ENCODE data around the gene SHFL.

The SHFL gene

GRCh38 chr19:10116866-10117616 lies 30.9 kb downstream of the SHFL start:
- no peak for ATAC-seq
- TF ChIP-seq TCF4 (CRISPR knock-in tag; IDR thresholded peaks at IDR 0.05; ENCODE audit: borderline replicate concordance) (no peak), RARB (CRISPR knock-in tag; IDR thresholded peaks at IDR 0.05) (no peak), TSHZ2 (CRISPR knock-in tag; IDR thresholded peaks at IDR 0.05) (no peak), GLIS3 (CRISPR knock-in tag; IDR thresholded peaks at IDR 0.05) (no peak), PPARA (CRISPR knock-in tag; IDR thresholded peaks at IDR 0.05; ENCODE audit: borderline replicate concordance) (no peak), ARNTL (CRISPR knock-in tag; IDR thresholded peaks at IDR 0.05; ENCODE audit: borderline replicate concordance, low read depth) (no peak), ISL1 (CRISPR knock-in tag; IDR thresholded peaks at IDR 0.05) (no peak), CREB5 (CRISPR knock-in tag; IDR thresholded peaks at IDR 0.05; ENCODE audit: low read depth) (no peak), TOX (CRISPR knock-in tag; IDR thresholded peaks at IDR 0.05; ENCODE audit: borderline replicate concordance) (no peak), ZNF70 (CRISPR knock-in tag; IDR thresholded peaks at IDR 0.05) (no peak), ZFP3 (CRISPR knock-in tag; IDR thresholded peaks at IDR 0.05) (no peak), ZC3H10 (CRISPR knock-in tag; IDR thresholded peaks at IDR 0.05) (no peak), SNAI2 (CRISPR knock-in tag; IDR thresholded peaks at IDR 0.05) (no peak)
- TF ChIP-seq, protein P1, sequence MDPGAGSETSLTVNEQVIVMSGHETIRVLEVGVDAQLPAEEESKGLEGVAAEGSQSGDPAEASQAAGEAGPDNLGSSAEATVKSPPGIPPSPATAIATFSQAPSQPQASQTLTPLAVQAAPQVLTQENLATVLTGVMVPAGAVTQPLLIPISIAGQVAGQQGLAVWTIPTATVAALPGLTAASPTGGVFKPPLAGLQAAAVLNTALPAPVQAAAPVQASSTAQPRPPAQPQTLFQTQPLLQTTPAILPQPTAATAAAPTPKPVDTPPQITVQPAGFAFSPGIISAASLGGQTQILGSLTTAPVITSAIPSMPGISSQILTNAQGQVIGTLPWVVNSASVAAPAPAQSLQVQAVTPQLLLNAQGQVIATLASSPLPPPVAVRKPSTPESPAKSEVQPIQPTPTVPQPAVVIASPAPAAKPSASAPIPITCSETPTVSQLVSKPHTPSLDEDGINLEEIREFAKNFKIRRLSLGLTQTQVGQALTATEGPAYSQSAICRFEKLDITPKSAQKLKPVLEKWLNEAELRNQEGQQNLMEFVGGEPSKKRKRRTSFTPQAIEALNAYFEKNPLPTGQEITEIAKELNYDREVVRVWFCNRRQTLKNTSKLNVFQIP (CRISPR knock-in tag; IDR thresholded peaks at IDR 0.05; ENCODE audit: borderline replicate concordance, low read depth): no peak
- TF ChIP-seq, protein P2, sequence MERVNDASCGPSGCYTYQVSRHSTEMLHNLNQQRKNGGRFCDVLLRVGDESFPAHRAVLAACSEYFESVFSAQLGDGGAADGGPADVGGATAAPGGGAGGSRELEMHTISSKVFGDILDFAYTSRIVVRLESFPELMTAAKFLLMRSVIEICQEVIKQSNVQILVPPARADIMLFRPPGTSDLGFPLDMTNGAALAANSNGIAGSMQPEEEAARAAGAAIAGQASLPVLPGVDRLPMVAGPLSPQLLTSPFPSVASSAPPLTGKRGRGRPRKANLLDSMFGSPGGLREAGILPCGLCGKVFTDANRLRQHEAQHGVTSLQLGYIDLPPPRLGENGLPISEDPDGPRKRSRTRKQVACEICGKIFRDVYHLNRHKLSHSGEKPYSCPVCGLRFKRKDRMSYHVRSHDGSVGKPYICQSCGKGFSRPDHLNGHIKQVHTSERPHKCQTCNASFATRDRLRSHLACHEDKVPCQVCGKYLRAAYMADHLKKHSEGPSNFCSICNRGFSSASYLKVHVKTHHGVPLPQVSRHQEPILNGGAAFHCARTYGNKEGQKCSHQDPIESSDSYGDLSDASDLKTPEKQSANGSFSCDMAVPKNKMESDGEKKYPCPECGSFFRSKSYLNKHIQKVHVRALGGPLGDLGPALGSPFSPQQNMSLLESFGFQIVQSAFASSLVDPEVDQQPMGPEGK (CRISPR knock-in tag; IDR thresholded peaks at IDR 0.05; ENCODE audit: borderline replicate concordance): no peak

GRCh38 chr19:10118960-10119359 lies 32.8 kb downstream of the SHFL start:
- ATAC-seq: no peak
- TF ChIP-seq GLIS3 (CRISPR knock-in tag; IDR thresholded peaks at IDR 0.05): no peak
- TF ChIP-seq, protein P2 (CRISPR knock-in tag; IDR thresholded peaks at IDR 0.05; ENCODE audit: borderline replicate concordance): no peak
- TF ChIP-seq, protein P3, sequence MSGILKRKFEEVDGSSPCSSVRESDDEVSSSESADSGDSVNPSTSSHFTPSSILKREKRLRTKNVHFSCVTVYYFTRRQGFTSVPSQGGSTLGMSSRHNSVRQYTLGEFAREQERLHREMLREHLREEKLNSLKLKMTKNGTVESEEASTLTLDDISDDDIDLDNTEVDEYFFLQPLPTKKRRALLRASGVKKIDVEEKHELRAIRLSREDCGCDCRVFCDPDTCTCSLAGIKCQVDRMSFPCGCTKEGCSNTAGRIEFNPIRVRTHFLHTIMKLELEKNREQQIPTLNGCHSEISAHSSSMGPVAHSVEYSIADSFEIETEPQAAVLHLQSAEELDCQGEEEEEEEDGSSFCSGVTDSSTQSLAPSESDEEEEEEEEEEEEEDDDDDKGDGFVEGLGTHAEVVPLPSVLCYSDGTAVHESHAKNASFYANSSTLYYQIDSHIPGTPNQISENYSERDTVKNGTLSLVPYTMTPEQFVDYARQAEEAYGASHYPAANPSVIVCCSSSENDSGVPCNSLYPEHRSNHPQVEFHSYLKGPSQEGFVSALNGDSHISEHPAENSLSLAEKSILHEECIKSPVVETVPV (CRISPR knock-in tag; IDR thresholded peaks at IDR 0.05): no peak
- no peak for TF ChIP-seq RARB (CRISPR knock-in tag; IDR thresholded peaks at IDR 0.05)
- no peak for TF ChIP-seq ISL1 (CRISPR knock-in tag; IDR thresholded peaks at IDR 0.05)
- no peak for TF ChIP-seq ZNF70 (CRISPR knock-in tag; IDR thresholded peaks at IDR 0.05)
- TF ChIP-seq CREB5 (CRISPR knock-in tag; IDR thresholded peaks at IDR 0.05; ENCODE audit: low read depth): no peak
- no peak for TF ChIP-seq TCF4 (CRISPR knock-in tag; IDR thresholded peaks at IDR 0.05; ENCODE audit: borderline replicate concordance)
- TF ChIP-seq TOX (CRISPR knock-in tag; IDR thresholded peaks at IDR 0.05; ENCODE audit: borderline replicate concordance): no peak
- TF ChIP-seq CSDC2 (CRISPR knock-in tag; IDR thresholded peaks at IDR 0.05): no peak
- no peak for TF ChIP-seq TSHZ2 (CRISPR knock-in tag; IDR thresholded peaks at IDR 0.05)
- no peak for TF ChIP-seq ESRRG (CRISPR knock-in tag; IDR thresholded peaks at IDR 0.05)
- TF ChIP-seq ARNTL (CRISPR knock-in tag; IDR thresholded peaks at IDR 0.05; ENCODE audit: borderline replicate concordance, low read depth): no peak
- TF ChIP-seq BACH2 (CRISPR knock-in tag; IDR thresholded peaks at IDR 0.05; ENCODE audit: borderline replicate concordance): no peak
- no peak for TF ChIP-seq PPARA (CRISPR knock-in tag; IDR thresholded peaks at IDR 0.05; ENCODE audit: borderline replicate concordance)
- TF ChIP-seq ZNF8 (CRISPR knock-in tag; IDR thresholded peaks at IDR 0.05): no peak
- TF ChIP-seq ZFP3 (CRISPR knock-in tag; IDR thresholded peaks at IDR 0.05): no peak
